ENCODE data around the gene OPA3.

Gene OPA3

DNA sequence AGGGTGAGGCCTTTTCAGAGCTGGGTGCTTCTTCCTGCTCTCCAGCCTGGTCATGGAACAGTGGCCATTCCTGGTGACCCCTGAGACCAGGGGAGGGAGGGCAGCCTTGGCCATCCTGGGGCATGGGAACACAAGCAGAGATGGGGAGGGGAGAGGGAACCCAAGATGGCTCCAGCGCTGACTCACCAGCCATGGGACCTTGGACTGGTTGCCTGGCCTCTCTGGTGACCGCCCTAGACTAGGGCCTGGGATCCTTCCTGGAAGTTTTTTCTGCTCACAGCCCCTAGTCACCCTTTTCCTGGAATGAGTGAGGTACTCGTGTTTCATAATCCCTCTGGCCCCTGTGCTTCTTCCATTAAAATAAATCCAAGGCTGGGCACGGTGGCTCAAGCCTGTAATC is 3.3 kb upstream of the OPA3 start:
- no peak for TF ChIP-seq CTCF (IDR thresholded peaks at IDR 0.05; ENCODE audit: extremely low read depth, missing control alignments)
- DNase-seq (ENCODE audit: low spot score): no peak

DNA sequence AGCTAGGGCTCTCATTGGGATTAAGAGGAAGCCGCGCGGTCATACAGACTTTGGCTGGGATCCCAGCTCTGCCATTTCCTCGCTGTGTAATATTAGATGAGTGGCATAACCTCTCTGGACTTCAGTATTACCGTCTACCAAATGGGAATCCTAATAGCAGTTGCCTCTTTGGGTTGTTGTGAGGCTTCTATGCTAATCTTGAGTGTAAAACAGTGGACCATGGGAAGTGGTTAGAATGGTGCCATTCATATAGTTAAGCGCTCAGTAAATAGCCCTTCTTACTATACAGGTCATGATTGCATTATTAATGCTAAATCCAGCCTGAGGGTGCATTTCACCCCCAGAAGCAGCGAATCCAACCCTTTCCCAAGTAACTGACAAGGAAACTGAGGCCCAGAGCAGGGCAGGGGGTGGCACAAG is 566 bp upstream of the OPA3 start:
- TF ChIP-seq CTCF (IDR thresholded peaks at IDR 0.05; ENCODE audit: extremely low read depth, missing control alignments): no peak
- no peak for DNase-seq (ENCODE audit: low spot score)

GRCh38 chr19:45581576-45581975 is 3.0 kb downstream of the OPA3 start:
- TF ChIP-seq CTCF (IDR thresholded peaks at IDR 0.05; ENCODE audit: extremely low read depth, missing control alignments): no peak
- DNase-seq (ENCODE audit: low spot score): no peak

- no peak for DNase-seq (ENCODE audit: low spot score)
- TF ChIP-seq CTCF (IDR thresholded peaks at IDR 0.05; ENCODE audit: extremely low read depth, missing control alignments): no peak
Measured at GRCh38 chr19:45578861-45579260, 5.7 kb downstream of the OPA3 start.

DNA sequence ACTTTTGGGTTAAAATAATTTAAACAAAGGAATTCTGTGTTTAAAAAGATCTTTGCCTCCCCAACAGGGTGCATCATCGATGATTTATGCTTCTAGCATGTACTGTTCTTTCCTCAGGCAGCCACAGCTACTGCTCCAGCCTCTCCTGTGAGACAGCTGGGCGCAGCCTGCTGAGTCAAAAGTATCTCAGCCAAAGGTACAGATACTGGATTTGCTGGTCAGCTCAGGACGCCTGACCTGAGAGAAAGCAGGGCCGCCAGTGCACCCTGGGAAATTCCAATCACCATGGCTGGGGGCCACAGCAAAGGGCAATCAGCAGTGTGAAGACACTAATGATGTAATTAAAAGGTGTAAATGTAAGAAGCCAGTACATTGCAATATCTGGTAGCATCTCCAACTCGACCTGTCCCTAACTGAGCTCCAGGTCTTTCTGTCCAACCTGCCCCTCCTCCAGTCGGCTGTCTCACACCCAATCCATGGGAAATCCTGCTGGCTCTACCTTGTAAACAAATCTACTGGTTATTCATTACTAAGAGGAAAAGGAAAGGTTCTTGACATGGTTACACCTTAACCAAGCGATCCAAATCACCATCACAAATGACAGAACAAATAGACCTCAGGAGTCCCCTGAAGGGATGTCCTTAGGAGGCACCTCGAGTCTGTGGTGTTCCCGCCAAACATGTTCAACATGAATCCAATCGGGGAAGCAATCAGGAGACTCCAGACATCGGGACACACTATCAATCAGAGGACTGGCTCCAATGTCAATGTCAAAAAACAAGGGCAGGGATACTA is 7.3 kb downstream of the OPA3 start:
- DNase-seq (ENCODE audit: low spot score): peak; percentile 20
- TF ChIP-seq CTCF (IDR thresholded peaks at IDR 0.05; ENCODE audit: extremely low read depth, missing control alignments): no peak

DNA sequence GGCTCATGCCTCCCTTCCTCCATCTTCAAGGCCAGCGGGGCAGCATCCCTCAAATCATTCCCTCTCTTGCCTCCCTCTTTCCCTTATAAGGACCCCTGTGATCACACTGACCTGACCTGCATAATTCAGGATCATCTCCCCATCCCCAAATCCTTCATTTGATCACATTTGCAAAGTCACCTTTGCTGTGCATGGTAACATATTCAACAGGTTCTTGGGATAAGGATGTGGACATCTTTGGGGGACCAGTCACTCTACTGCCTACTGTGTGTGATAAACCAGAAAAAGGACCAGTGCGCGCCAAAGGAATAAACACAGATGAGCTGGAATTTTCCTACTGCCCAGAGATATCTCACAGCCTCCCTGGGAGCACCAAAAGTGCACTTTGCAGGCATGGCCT is 7.9 kb downstream of the OPA3 start:
- no peak for DNase-seq (ENCODE audit: low spot score)
- no peak for TF ChIP-seq CTCF (IDR thresholded peaks at IDR 0.05; ENCODE audit: extremely low read depth, missing control alignments)

DNA sequence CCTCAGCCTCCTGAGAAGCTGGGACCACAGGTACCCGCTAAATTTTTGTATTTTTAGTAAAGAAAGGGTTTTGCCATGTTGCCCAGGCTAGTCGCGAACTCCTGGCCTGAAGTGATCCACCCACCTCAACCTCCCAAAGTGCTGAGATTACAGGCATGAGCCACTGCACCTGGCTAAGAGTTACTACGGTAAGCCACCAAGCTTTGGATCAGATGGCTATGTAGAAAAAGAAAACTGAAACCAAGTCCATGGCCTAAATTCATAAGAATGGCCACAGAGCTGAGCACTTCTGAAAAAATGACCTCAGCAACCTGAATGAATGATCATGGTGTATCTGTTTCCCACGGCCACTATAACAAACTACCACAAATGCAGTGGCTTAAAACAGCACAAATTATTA is 9.4 kb downstream of the OPA3 start:
- no peak for TF ChIP-seq CTCF (IDR thresholded peaks at IDR 0.05; ENCODE audit: extremely low read depth, missing control alignments)
- peak; percentile 64 for DNase-seq (ENCODE audit: low spot score)

Measured in GM20000 (cell line).